Measurements from ENCODE around the gene FBXO10.

DNA sequence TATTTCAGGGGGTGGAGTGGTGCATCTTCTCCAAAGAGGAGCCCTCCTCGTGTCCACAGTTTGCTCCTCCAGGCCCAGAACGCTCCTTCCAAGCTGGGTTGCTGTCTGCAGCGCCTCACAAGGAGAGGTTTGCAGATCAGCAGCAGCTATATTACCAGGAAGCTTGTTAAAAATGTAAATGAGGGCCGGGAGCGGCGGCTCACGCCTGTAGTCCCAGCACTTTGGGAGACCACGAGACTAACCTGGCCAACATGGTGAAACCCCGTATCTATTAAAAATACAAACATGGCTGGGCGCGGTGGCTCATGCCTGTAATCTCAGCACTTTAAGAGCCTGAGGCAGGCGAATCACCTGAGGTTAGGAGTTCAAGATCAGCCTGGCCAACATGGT, 49.6 kb upstream of the FBXO10 start:
- TF ChIP-seq, protein P1, sequence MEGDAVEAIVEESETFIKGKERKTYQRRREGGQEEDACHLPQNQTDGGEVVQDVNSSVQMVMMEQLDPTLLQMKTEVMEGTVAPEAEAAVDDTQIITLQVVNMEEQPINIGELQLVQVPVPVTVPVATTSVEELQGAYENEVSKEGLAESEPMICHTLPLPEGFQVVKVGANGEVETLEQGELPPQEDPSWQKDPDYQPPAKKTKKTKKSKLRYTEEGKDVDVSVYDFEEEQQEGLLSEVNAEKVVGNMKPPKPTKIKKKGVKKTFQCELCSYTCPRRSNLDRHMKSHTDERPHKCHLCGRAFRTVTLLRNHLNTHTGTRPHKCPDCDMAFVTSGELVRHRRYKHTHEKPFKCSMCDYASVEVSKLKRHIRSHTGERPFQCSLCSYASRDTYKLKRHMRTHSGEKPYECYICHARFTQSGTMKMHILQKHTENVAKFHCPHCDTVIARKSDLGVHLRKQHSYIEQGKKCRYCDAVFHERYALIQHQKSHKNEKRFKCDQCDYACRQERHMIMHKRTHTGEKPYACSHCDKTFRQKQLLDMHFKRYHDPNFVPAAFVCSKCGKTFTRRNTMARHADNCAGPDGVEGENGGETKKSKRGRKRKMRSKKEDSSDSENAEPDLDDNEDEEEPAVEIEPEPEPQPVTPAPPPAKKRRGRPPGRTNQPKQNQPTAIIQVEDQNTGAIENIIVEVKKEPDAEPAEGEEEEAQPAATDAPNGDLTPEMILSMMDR (IDR thresholded peaks at IDR 0.05 in 2 of 3, conservative IDR thresholded peaks at IDR 0.05 in 1 of 3; ENCODE audit: control insufficient read depth in 2 of 3, extremely low read depth in 1 of 3, insufficient read depth in 1 of 3, low read depth in 3 of 3, low read length in 3 of 3) = no peak
- TF ChIP-seq YY1 (IDR thresholded peaks at IDR 0.05; ENCODE audit: low read depth, low read length) (no peak), POLR2A (IDR thresholded peaks at IDR 0.05; ENCODE audit: low read depth, low read length) (no peak), ASH2L (IDR thresholded peaks at IDR 0.05; ENCODE audit: borderline replicate concordance, low read depth) (no peak), EZH2 (IDR thresholded peaks at IDR 0.05; ENCODE audit: borderline replicate concordance, control insufficient read depth, low read depth, low read length) (no peak), FOXM1 (IDR thresholded peaks at IDR 0.05; ENCODE audit: low read depth, low read length) (no peak)
- TF ChIP-seq, protein P2, sequence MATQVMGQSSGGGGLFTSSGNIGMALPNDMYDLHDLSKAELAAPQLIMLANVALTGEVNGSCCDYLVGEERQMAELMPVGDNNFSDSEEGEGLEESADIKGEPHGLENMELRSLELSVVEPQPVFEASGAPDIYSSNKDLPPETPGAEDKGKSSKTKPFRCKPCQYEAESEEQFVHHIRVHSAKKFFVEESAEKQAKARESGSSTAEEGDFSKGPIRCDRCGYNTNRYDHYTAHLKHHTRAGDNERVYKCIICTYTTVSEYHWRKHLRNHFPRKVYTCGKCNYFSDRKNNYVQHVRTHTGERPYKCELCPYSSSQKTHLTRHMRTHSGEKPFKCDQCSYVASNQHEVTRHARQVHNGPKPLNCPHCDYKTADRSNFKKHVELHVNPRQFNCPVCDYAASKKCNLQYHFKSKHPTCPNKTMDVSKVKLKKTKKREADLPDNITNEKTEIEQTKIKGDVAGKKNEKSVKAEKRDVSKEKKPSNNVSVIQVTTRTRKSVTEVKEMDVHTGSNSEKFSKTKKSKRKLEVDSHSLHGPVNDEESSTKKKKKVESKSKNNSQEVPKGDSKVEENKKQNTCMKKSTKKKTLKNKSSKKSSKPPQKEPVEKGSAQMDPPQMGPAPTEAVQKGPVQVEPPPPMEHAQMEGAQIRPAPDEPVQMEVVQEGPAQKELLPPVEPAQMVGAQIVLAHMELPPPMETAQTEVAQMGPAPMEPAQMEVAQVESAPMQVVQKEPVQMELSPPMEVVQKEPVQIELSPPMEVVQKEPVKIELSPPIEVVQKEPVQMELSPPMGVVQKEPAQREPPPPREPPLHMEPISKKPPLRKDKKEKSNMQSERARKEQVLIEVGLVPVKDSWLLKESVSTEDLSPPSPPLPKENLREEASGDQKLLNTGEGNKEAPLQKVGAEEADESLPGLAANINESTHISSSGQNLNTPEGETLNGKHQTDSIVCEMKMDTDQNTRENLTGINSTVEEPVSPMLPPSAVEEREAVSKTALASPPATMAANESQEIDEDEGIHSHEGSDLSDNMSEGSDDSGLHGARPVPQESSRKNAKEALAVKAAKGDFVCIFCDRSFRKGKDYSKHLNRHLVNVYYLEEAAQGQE (IDR thresholded peaks at IDR 0.05; ENCODE audit: low read depth, low read length) = no peak
